ENCODE results near the gene RAB3GAP1.

DNA sequence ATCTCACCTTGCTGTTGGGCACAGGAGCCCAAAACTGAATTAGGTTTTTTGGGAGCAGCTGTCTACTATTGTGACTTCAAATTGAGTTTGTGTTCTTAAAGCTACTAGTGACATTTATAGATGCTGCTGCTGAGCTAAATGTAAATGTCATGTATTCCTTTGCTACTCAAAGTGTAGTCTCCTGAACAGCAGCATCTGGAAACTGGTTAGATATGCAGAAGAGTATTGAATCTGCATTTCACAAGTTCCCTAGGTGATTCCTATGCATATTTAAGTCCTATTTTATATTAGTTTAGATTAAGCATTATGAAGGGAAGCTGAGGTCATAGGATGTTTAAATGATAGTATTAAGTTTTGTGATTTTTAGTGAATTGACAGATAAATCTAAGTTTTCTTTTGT lies 67.5 kb downstream of the RAB3GAP1 start:
- TF ChIP-seq, protein P1, sequence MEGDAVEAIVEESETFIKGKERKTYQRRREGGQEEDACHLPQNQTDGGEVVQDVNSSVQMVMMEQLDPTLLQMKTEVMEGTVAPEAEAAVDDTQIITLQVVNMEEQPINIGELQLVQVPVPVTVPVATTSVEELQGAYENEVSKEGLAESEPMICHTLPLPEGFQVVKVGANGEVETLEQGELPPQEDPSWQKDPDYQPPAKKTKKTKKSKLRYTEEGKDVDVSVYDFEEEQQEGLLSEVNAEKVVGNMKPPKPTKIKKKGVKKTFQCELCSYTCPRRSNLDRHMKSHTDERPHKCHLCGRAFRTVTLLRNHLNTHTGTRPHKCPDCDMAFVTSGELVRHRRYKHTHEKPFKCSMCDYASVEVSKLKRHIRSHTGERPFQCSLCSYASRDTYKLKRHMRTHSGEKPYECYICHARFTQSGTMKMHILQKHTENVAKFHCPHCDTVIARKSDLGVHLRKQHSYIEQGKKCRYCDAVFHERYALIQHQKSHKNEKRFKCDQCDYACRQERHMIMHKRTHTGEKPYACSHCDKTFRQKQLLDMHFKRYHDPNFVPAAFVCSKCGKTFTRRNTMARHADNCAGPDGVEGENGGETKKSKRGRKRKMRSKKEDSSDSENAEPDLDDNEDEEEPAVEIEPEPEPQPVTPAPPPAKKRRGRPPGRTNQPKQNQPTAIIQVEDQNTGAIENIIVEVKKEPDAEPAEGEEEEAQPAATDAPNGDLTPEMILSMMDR (IDR thresholded peaks at IDR 0.05), result no peak
- TF ChIP-seq POLR2A (IDR thresholded peaks at IDR 0.05), result no peak

Measured in testis (tissue), 2 donors.